K562 (cell line): Measurements from ENCODE around the gene COG4. TPM values are rescaled to one million over a fixed set of nuclear protein-coding genes. Genes with fewer than 3 reads are reported as not detected.

Source experiments
- ATF7 ChIP-seq: fragments of 450-650 bp; IDR thresholded peaks from 2 replicates; pipeline ENCODE4 v1.7.1; 2014; ENCODE audit warnings: mild to moderate bottlenecking, moderate library complexity
- BDP1 ChIP-seq: IDR thresholded peaks from 3 replicates; pipeline ENCODE4 v1.6.1; 2011; ENCODE audit not compliant: insufficient read length, insufficient read depth
- CBX1 ChIP-seq: sonication (generic); IDR thresholded peaks from 2 replicates; pipeline ENCODE4 v1.6.1; 2016; ENCODE audit warnings: antibody characterized with exemption, low read depth, mild to moderate bottlenecking
- CBX3 ChIP-seq, 2 experiments: IDR thresholded peaks; 1 replicate in 1 of 2; 2 replicates in 1 of 2; pipeline ENCODE4 v1.6.1; 2012; ENCODE audit warnings: inconsistent platforms in 2 of 2, low read length in 2 of 2, borderline replicate concordance in 1 of 2, control low read depth in 1 of 2
- CREM ChIP-seq: IDR thresholded peaks from 2 replicates; pipeline ENCODE4 v1.6.1; 2014; ENCODE audit warnings: antibody characterized with exemption, low read depth
- HDAC8 ChIP-seq: fragments of 450-650 bp; IDR thresholded peaks from 2 replicates; pipeline ENCODE4 v1.6.1; 2016; ENCODE audit warnings: mild to moderate bottlenecking, missing genetic modification characterization, moderate library complexity, missing compliant biosample characterization
- KDM1A ChIP-seq, 2 experiments: fragments of 450-650 bp; IDR thresholded peaks; 2 replicates each; pipeline ENCODE4 v1.6.1; 2016; ENCODE audit warnings: mild to moderate bottlenecking in 2 of 2
- LCOR ChIP-seq: sonication (generic); formaldehyde crosslinking; IDR thresholded peaks from 2 replicates; pipeline ENCODE4 v1.8.0; 2022; ENCODE audit warnings: mild to moderate bottlenecking, missing genetic modification reagents
- NEUROD1 ChIP-seq: fragments of 150-350 bp; IDR thresholded peaks from 2 replicates; pipeline ENCODE4 v1.6.1; 2014; ENCODE audit warnings: borderline replicate concordance, low read length, low read depth; ENCODE audit not compliant: partially characterized antibody
- RAD21 ChIP-seq, 2 experiments: fragments of 250-450 bp in 1 of 2; fragments of 450-650 bp in 1 of 2; sonication (Bioruptor Pico) in 1 of 2; formaldehyde crosslinking in 1 of 2; IDR thresholded peaks in 1 of 2; conservative IDR thresholded peaks in 1 of 2; 2 replicates each; pipeline versions ENCODE4 v1.4.0 to v1.8.0; 2020 to 2022; ENCODE audit warnings: mild to moderate bottlenecking in 2 of 2, moderate library complexity in 1 of 2
- RBM25 ChIP-seq: fragments of 200-400 bp; formaldehyde crosslinking; IDR thresholded peaks from 2 replicates; pipeline ENCODE4 v1.6.1; 2018; ENCODE audit warnings: low read length, low read depth, moderate library complexity; ENCODE audit not compliant: severe bottlenecking
- ZFX ChIP-seq: sonication (generic); formaldehyde crosslinking; IDR thresholded peaks from 2 replicates; pipeline ENCODE4 v1.8.0; 2022; ENCODE audit warnings: mild to moderate bottlenecking, missing genetic modification reagents, moderate library complexity
- polyA plus RNA-seq, 8 experiments: library from polyadenylated mRNA; depleted of rRNA in 4 of 8; stranded (reverse) in 5 of 8; unstranded in 3 of 8; fragments of >200 nt; fragmentation: Nextera tagmentation in 2 of 8; fragmentation: Illumina TruSeq in 1 of 8; extraction: Ambion mirVana in 2 of 8; extraction: Trizol in 1 of 8; gene quantifications; 2 replicates each; pipeline versions ENCODE4 v1.2.1 to v1.2.3, GENCODE V29; 2011 to 2014; ENCODE audit warnings: inconsistent platforms in 1 of 8, missing spikeins in 1 of 8
- total RNA-seq, 7 experiments: library from RNA; depleted of rRNA in 6 of 7; stranded (reverse); fragments of >200 nt in 6 of 7; fragmentation: Illumina TruSeq in 2 of 7; extraction: Trizol in 2 of 7; gene quantifications; 2 replicates each; pipeline versions ENCODE4 v1.2.1 to v1.2.3, GENCODE V29; 2011 to 2021; ENCODE audit warnings: low replicate concordance in 1 of 7
- TF ChIP-seq, protein P1 (sequence below), 2 experiments: fragments of 450-650 bp; IDR thresholded peaks; 2 replicates each; pipeline ENCODE4 v1.6.1; 2018; ENCODE audit warnings: mild to moderate bottlenecking in 2 of 2, low read depth in 1 of 2; ENCODE audit not compliant: partially characterized antibody in 2 of 2
- TF ChIP-seq, protein P2 (sequence below), 3 experiments: fragments of 200-800 bp in 1 of 3; fragments of 250-450 bp in 1 of 3; fragments of 450-650 bp in 1 of 3; sonication (Bioruptor Pico) in 1 of 3; sonication (Bioruptor generic) in 1 of 3; formaldehyde crosslinking in 1 of 3; IDR thresholded peaks; 2 replicates each; pipeline versions ENCODE4 v1.6.1 to v1.8.0; 2016 to 2022; ENCODE audit warnings: mild to moderate bottlenecking in 2 of 3, missing genetic modification characterization in 2 of 3, missing compliant biosample characterization in 1 of 3, moderate library complexity in 1 of 3
- TF ChIP-seq, protein P3 (sequence below): sonication (generic); formaldehyde crosslinking; IDR thresholded peaks from 2 replicates; pipeline ENCODE4 v1.8.1; 2023; ENCODE audit warnings: mild to moderate bottlenecking, missing genetic modification reagents

COG4 gene
- total and polyA plus RNA-seq, 9 of the 15 experiments (the other 6 are each of a cell fraction or from before 2014, with no cell fraction given), result 13.7 to 73.9 (median 44.2) TPM

DNA sequence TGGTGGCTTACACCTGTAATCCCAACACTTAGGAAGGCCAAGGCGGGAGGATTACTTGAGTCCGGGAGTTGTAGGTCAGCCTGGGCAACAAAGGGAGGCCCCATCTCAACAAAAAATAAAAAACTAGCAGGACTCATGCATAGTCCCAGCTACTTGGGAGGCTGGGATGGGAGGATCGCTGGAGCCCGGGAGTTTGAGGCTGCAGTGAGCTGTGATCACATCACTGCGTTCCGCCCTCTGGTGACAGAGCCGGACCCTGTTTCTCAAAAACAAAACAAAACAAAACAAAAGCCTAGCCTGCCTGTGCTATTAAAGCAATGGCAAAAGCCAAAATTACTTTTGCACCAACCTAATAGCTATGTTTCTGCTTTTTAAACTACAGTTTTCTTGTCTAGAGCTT, 67.4 kb downstream of the COG4 start (continued):
- TF ChIP-seq, protein P1, sequence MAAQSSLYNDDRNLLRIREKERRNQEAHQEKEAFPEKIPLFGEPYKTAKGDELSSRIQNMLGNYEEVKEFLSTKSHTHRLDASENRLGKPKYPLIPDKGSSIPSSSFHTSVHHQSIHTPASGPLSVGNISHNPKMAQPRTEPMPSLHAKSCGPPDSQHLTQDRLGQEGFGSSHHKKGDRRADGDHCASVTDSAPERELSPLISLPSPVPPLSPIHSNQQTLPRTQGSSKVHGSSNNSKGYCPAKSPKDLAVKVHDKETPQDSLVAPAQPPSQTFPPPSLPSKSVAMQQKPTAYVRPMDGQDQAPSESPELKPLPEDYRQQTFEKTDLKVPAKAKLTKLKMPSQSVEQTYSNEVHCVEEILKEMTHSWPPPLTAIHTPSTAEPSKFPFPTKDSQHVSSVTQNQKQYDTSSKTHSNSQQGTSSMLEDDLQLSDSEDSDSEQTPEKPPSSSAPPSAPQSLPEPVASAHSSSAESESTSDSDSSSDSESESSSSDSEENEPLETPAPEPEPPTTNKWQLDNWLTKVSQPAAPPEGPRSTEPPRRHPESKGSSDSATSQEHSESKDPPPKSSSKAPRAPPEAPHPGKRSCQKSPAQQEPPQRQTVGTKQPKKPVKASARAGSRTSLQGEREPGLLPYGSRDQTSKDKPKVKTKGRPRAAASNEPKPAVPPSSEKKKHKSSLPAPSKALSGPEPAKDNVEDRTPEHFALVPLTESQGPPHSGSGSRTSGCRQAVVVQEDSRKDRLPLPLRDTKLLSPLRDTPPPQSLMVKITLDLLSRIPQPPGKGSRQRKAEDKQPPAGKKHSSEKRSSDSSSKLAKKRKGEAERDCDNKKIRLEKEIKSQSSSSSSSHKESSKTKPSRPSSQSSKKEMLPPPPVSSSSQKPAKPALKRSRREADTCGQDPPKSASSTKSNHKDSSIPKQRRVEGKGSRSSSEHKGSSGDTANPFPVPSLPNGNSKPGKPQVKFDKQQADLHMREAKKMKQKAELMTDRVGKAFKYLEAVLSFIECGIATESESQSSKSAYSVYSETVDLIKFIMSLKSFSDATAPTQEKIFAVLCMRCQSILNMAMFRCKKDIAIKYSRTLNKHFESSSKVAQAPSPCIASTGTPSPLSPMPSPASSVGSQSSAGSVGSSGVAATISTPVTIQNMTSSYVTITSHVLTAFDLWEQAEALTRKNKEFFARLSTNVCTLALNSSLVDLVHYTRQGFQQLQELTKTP (IDR thresholded peaks at IDR 0.05; ENCODE audit: low read depth in 1 of 2, partially characterized antibody in 2 of 2), result peak in 1 of 2 experiments; percentile 9
- TF ChIP-seq CBX1, result peak; percentile 45; the same call in 1 of the 2 replicates
- TF ChIP-seq KDM1A (IDR thresholded peaks at IDR 0.05), result peak; percentile 30 to 73; a peak in 3 of 4 replicates
- TF ChIP-seq NEUROD1, result no peak
- TF ChIP-seq ZFX, result peak; percentile 41; the same call in 1 of the 2 replicates
- no peak for TF ChIP-seq LCOR
- TF ChIP-seq, protein P2, sequence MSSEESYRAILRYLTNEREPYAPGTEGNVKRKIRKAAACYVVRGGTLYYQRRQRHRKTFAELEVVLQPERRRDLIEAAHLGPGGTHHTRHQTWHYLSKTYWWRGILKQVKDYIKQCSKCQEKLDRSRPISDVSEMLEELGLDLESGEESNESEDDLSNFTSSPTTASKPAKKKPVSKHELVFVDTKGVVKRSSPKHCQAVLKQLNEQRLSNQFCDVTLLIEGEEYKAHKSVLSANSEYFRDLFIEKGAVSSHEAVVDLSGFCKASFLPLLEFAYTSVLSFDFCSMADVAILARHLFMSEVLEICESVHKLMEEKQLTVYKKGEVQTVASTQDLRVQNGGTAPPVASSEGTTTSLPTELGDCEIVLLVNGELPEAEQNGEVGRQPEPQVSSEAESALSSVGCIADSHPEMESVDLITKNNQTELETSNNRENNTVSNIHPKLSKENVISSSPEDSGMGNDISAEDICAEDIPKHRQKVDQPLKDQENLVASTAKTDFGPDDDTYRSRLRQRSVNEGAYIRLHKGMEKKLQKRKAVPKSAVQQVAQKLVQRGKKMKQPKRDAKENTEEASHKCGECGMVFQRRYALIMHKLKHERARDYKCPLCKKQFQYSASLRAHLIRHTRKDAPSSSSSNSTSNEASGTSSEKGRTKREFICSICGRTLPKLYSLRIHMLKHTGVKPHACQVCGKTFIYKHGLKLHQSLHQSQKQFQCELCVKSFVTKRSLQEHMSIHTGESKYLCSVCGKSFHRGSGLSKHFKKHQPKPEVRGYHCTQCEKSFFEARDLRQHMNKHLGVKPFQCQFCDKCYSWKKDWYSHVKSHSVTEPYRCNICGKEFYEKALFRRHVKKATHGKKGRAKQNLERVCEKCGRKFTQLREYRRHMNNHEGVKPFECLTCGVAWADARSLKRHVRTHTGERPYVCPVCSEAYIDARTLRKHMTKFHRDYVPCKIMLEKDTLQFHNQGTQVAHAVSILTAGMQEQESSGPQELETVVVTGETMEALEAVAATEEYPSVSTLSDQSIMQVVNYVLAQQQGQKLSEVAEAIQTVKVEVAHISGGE (CRISPR knock-in tag; IDR thresholded peaks at IDR 0.05), result no peak
- peak in 1 of 2 experiments; percentile 30; a peak in 1 of 3 replicates for TF ChIP-seq CBX3 (IDR thresholded peaks at IDR 0.05; ENCODE audit: borderline replicate concordance in 1 of 2, low read length in 2 of 2)
- no peak for TF ChIP-seq CREM
- no peak for TF ChIP-seq HDAC8 (tag)
- TF ChIP-seq ATF7, result peak; percentile 42; the same call in 1 of the 2 replicates
- TF ChIP-seq BDP1, result no peak
- peak; percentile 63 for TF ChIP-seq RBM25
- TF ChIP-seq, protein P3, sequence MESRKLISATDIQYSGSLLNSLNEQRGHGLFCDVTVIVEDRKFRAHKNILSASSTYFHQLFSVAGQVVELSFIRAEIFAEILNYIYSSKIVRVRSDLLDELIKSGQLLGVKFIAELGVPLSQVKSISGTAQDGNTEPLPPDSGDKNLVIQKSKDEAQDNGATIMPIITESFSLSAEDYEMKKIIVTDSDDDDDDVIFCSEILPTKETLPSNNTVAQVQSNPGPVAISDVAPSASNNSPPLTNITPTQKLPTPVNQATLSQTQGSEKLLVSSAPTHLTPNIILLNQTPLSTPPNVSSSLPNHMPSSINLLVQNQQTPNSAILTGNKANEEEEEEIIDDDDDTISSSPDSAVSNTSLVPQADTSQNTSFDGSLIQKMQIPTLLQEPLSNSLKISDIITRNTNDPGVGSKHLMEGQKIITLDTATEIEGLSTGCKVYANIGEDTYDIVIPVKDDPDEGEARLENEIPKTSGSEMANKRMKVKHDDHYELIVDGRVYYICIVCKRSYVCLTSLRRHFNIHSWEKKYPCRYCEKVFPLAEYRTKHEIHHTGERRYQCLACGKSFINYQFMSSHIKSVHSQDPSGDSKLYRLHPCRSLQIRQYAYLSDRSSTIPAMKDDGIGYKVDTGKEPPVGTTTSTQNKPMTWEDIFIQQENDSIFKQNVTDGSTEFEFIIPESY (CRISPR knock-in tag), result no peak; the same call in 1 of the 2 replicates
- TF ChIP-seq RAD21 (CRISPR knock-in tag; conservative IDR thresholded peaks at IDR 0.05 in 1 of 2, IDR thresholded peaks at IDR 0.05 in 1 of 2), result peak; percentile 68 to 80
